GM18870 (cell line): ENCODE measurements around the gene PEPD.

Experiments
- ATAC-seq: cut with Tn5 transposase; IDR thresholded peaks from one replicate; pipeline ENCODE4 v1.9.1; 2021; ENCODE audit warnings: moderate library complexity; ENCODE audit not compliant: unreplicated experiment

The PEPD gene

GRCh38 chr19:33399081-33399744 lies 122.4 kb downstream of the PEPD start:
- no peak for ATAC-seq

- ATAC-seq = no peak
Observed at GRCh38 chr19:33398361-33399060, 123.1 kb downstream of the PEPD start.

- no peak for ATAC-seq
Observed at GRCh38 chr19:33397536-33398360, 123.8 kb downstream of the PEPD start.

- no peak for ATAC-seq
Observed at GRCh38 chr19:33396701-33397535, 124.7 kb downstream of the PEPD start.

- ATAC-seq = no peak
Observed at GRCh38 chr19:33395561-33396550, 125.7 kb downstream of the PEPD start.

GRCh38 chr19:33394723-33395560 lies 126.6 kb downstream of the PEPD start:
- ATAC-seq = no peak

- ATAC-seq = no peak
Observed at GRCh38 chr19:33394006-33394722, 127.4 kb downstream of the PEPD start.

- ATAC-seq = no peak
Observed at GRCh38 chr19:33393286-33394005, 128.1 kb downstream of the PEPD start.

GRCh38 chr19:33392341-33393285 lies 129.0 kb downstream of the PEPD start:
- ATAC-seq = no peak

- no peak for ATAC-seq
Observed at GRCh38 chr19:33391631-33392249, 129.9 kb downstream of the PEPD start.

- no peak for ATAC-seq
Observed at GRCh38 chr19:33390908-33391630, 130.5 kb downstream of the PEPD start.

GRCh38 chr19:33390101-33390907 lies 131.3 kb downstream of the PEPD start:
- no peak for ATAC-seq

- no peak for ATAC-seq
Observed at GRCh38 chr19:33389421-33390100, 132.0 kb downstream of the PEPD start.
